NCI-H1105 treated with DMSO at 0.1 percent for 48 hours (cell line): Measurements from ENCODE around the gene CUX1.
"Not testable (repeated sequence)": the region's sequence is repeated elsewhere in the genome, so short reads cannot be mapped to it uniquely, and the experiment has no call there.

Experiments used
- DNase-seq: peaks from one replicate; lab custom pipeline; 2025; lab: John Stamatoyannopoulos, UW

Gene CUX1

DNA sequence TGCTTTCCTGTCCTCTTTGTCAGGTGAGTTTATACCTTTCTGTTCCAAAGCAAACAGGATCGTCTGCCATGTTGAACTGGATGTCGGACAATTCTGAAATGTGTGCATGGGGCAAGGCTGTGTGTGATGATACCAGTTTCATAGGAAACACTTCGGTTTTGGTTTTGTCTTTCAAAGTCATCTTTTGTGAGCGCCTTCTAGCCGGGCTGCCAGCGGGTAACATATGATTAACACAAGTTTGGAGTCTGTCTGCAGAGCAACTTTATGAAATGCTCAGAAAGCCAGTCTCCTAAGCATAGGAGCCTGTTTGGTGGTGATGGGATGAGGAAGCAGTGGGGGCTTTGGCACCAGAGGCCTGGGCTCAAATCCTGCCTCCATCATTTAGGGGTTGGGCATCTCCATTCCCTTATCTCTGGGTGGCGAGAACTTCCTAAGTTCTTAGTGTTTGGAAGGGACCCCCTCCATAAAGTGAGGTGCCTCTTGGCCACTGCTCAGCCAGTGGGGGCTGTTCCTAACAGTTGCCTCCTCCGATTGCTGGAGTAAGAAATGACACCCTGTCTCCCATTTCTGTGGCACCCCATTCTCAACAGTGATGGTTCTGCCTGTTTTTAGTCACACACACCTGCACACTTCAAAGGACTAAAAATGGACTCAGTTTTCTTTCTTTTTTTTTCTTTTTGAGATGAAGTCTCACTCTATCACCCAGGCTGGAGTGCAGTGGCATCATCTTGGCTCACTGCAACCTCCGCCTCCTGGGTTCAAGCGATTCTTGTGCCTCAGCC, 36.8 kb downstream of the CUX1 start:
- DNase-seq, result no peak

- DNase-seq, result no peak
These were observed 39.3 kb downstream of the CUX1 start for GRCh38 chr7:101856473-101857357.

DNA sequence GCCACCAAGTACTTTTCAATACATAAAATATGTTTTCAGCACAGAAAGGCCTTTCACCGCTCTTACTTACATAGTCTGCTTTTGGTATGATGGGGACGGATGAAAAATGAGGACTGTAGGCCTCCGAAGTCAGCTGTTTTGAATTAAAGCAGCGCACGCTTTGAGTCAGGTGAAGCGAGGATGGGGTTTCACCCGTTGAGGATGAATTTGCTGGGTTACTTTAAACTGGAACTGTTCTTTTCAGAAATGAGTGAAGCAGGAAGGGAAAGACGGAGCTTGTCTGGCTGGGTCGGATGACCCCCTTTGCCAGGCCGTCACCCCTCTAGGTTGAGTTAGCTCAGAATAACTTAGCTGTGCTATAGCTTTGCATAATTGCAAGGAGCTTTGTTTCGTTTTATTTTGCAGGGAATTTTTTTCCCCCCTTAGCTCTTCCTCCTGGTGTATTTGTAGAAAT, 40.0 kb downstream of the CUX1 start:
- no peak for DNase-seq

DNA sequence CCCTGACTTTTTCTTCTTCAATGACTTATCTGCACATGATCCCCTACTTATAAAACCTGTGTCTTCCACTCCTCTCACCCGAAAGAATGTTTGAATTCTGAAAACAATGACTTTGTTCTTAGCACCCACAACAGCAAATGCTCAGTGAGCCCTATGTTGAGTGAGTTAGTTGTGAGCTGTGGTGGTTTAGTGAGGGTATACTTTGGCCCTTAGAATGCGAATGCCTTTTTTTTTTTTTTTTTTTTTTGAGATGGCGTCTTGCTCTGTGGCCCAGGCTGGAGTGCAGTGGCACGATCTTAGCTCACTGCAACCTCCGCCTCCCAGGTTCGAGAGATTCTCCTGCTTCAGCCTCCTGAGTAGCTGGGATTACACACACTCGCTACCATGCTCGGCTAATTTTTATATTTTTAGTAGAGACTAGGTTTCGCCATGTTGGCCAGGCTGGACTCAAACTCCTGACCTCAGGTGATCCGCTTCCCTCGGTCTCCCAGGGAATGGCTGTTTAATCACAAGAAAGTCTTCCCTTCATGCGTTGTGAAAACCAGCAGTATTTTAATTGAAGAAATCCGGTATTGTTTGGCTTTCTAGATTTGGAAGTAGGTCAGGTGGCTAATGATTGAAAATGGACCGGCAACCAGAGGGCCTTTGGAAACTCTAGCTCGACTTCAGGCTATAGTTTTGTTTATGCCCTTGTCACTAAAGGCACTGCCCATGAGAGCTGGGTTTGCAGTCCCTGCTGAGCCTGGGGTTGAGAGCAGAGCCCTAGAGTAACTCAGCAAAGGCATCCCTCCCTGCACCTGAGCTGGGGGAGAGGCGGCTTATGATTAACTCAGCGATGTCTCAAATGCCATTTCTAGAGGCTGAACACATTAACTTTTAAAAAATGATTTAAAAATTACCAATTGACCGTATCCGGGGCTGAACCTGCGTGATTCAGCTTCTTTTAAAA, 41.3 kb downstream of the CUX1 start:
- no peak for DNase-seq

DNA sequence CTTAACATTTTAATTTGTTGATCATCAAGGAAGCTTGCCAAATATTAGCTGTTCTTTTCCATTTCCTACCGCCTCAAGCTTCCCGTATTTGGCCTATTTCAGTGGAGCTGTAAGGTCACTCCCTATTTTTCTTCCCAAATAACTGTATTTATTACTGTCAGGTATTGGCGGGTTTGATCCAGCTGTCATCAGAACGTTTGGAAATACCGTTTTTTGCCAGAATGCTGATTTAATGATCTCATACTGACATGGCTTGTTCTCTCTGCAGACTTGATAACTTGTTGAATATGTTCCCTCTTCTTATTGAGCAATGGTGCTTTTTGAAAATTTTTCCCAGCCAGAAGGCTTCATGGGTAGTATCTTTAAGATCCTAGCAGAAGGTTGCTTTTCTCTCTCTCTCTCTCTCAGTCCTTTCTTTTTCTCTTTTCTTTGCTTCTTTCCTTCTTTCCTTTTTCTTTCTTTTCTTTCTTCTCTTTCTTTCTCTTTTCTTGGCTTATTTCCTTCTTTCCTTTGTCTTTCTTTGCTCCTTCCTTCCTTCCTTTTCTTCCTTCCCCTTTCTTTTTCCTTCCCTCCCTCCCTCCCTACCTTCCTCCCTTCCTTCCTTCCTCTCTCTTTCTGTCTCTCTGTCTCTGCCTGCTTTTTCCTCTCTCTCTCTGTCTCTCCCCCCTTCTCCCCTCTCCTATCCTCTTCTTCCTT, 42.1 kb downstream of the CUX1 start:
- DNase-seq, result no peak

GRCh38 chr7:101860316-101861217, 43.1 kb downstream of the CUX1 start:
- no peak for DNase-seq

DNA sequence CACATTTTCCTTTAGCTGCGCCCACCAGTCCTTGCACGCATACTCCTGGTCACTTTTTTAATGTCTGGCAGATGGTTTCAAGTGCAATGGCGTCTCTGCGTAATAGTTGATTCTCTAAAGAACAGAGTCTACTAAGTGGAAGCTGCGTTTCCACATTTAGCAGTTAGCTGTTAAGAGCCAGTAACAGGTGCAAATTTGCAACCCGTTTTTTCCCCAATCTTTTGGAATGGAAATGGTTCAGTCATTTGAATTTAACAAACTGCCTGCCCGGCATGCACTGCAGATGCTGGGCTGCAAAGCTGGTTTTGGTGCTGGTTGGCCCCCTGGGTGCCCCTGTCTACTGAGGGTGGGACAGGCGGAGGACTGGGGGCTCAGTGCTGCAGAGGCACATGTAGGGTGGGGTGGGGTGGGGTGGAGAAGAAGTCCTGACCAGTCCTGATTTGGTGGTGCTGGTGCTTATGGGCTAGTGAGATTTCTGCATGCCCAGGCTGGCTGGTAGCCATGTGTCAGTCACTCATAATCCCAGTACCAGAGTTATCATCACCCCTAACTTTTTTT, 43.9 kb downstream of the CUX1 start:
- no peak for DNase-seq

DNA sequence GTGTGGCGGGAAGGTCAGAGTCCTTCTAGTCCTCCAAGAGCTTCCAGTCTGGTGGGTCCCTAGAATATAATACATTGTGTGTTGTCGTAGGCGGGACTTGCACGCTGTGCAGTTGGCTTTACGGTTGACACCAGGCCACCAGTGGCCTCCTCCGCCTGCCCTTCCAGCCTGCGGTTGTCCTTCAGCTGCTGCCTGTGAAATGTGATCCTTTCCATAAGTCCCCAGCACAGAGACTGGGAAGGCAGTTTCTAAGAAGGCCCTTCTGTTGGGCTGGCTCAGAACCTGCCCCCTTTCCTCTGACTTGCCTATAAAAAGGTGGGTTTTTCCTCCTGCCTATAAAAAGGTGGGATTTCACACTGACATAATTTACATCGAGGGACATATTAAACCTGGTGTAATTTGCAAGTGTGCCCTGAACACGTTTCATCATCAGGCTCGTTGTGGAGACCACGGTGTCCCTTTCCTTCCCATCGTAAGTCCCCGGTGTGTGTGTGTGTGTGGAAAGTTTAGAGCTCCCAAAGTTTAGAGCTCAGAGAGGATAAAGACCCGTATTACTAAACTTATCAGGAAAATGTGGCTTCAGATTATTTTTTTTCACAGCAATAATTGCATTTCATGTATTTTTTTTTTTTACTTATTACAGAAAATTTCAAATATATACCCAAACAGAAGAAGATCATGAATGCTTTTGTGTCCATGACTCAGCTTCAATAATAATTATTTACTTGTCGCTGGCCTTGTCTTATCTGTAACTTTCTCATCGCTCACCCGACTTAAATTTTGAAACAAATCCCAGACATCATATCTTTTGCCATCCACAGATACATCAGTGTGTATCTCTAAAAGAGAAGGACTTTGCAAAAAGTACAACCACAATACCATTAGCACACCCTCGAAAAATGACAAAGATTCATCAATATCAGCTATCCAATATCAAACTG, 45.1 kb downstream of the CUX1 start:
- no peak for DNase-seq

DNA sequence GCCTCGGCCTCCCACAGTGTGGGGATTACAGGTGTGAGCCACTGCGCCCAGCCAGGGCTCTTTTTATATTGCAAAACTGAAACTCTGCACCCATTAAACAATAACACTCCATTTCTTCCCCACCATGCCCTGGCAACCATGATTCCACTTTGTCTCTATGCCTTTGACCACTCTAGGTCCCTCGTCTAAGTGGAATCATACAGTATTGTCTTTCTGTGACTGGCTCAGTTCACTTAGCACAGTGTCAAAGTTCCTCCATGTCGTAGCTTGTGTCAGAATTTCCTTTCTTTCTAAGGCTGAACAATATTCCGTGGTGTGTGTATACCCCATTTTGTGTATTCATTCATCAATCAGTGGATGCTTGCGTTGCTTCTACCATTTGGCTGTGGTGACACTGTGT, 46.2 kb downstream of the CUX1 start:
- DNase-seq, result no peak

DNA sequence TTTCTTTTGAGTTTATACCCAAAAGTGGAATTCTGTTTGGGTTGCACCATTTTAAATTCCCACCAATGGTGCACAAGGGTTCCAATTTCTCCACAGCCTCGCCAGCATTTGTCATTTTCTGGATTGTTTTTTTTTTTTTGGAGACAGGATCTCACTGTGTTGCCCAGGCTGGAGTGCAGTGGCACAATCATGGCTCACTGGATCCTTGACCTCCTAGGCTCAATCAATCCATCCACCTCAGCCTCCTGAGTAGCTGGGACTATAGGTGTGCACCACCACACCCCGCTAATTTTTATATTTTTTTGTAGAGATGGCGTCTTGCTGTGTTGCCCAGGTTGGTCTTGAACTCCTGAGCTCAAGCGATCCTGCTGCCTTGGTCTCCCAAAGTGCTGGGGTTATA, 46.6 kb downstream of the CUX1 start:
- DNase-seq, result no peak

DNA sequence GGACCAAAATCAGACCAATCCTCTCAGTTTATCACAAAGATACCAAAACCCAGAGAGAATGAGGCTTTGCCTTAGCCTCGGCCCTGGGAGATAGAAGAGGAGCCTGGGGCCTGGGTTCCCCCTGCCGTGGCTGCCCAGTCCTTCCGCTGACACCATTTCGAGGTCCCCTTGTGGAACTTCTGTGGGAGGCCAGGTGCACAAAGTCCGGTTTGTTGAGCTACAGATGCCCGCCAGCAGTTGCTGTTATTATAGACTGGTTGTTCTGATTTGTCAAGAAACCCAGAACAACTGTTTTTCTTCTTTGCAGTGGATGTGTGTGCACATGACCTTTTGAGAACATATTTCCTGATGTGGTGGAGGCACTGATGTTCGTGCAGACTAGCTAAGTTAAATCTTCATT, 47.6 kb downstream of the CUX1 start:
- DNase-seq, result no peak

GRCh38 chr7:101865455-101865854, 48.0 kb downstream of the CUX1 start:
- DNase-seq, result no peak

- no peak for DNase-seq
These were observed 48.9 kb downstream of the CUX1 start for GRCh38 chr7:101866328-101866727.

DNA sequence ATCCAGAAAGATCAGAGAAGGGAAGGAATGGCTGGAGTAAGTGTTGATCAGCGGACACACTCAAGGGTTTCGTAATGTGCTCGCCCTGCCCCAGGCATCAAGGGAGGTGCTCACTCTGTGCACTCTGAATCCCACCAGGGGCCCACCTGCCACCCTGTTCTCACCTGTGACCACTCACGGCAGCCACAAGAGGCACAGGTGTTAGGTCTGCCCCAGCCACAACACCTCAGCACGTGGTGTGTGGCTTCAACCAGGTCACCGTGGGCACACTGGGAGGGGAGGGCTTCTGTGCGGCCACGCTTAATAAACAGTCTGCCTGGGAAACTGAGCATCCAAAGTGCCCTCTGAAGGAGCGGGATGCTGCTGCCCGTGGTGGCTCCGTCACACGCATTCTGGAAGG, 49.8 kb downstream of the CUX1 start:
- DNase-seq, result no peak

GRCh38 chr7:101867681-101868080, 50.3 kb downstream of the CUX1 start:
- not testable (repeated sequence) for DNase-seq

- no peak for DNase-seq
These were observed 50.9 kb downstream of the CUX1 start for GRCh38 chr7:101868191-101868950.

GRCh38 chr7:101869026-101869900, 51.8 kb downstream of the CUX1 start:
- no peak for DNase-seq
